Nephron progenitor cell (in vitro differentiated cells): ENCODE results near the gene MCF2L2.

Experiments used
- DNase-seq: peaks from one replicate; pipeline ENCODE4 v3.0.0; 2021
- H3K27ac Mint-ChIP-seq: 2 replicates; pipeline ENCODE4 v1.8.0; 2021; ENCODE audit warnings: mild to moderate bottlenecking, moderate library complexity, mixed read lengths
- H3K27me3 Mint-ChIP-seq: 2 replicates; pipeline ENCODE4 v1.8.0; 2021; ENCODE audit warnings: mild to moderate bottlenecking, low read depth, mixed read lengths; ENCODE audit not compliant: poor library complexity
- H3K36me3 Mint-ChIP-seq: 2 replicates; pipeline ENCODE4 v1.8.0; 2021; ENCODE audit warnings: low read depth, mixed read lengths
- H3K4me1 Mint-ChIP-seq: 2 replicates; pipeline ENCODE4 v1.8.0; 2021; ENCODE audit warnings: mixed read lengths
- H3K4me3 Mint-ChIP-seq: 2 replicates; pipeline ENCODE4 v1.8.0; 2021; ENCODE audit warnings: mild to moderate bottlenecking, moderate library complexity, mixed read lengths
- H3K9me3 Mint-ChIP-seq: 2 replicates; pipeline ENCODE4 v1.8.0; 2021; ENCODE audit warnings: mild to moderate bottlenecking, moderate library complexity, mixed read lengths
- CTCF ChIP-seq: fragments of 200-600 bp; sonication (generic); IDR thresholded peaks from 2 replicates; pipeline ENCODE4 v1.5.0; 2021; ENCODE audit warnings: antibody characterized with exemption

MCF2L2 gene

GRCh38 chr3:183339461-183340086, 88.8 kb downstream of the MCF2L2 start:
- H3K27me3 Mint-ChIP-seq: peaks cover under 1% of the 10 kb centered on the region
- peaks cover 5% of the 10 kb centered on the region for H3K9me3 Mint-ChIP-seq
- no peaks in the 10 kb centered on the region for H3K4me1 Mint-ChIP-seq
- TF ChIP-seq CTCF: no peak
- H3K27ac Mint-ChIP-seq: no peak overlapping the region
- no peak overlapping the region for H3K4me3 Mint-ChIP-seq
- DNase-seq: no peak
- no peaks in the 10 kb centered on the region for H3K36me3 Mint-ChIP-seq

GRCh38 chr3:183338520-183338919, 89.9 kb downstream of the MCF2L2 start:
- DNase-seq: no peak
- no peak overlapping the region for H3K27ac Mint-ChIP-seq
- H3K4me1 Mint-ChIP-seq: no peaks in the 10 kb centered on the region
- peaks cover 2% of the 10 kb centered on the region for H3K27me3 Mint-ChIP-seq
- no peaks in the 10 kb centered on the region for H3K9me3 Mint-ChIP-seq
- no peak for TF ChIP-seq CTCF
- no peaks in the 10 kb centered on the region for H3K36me3 Mint-ChIP-seq
- H3K4me3 Mint-ChIP-seq: no peak overlapping the region

GRCh38 chr3:183332487-183332886, 95.9 kb downstream of the MCF2L2 start:
- Mint-ChIP-seq H3K36me3 (no peaks in the 10 kb centered on the region), H3K27me3 (peaks cover 7% of the 10 kb centered on the region), H3K4me1 (no peaks in the 10 kb centered on the region), H3K4me3 (no peak overlapping the region), H3K27ac (no peak overlapping the region), H3K9me3 (no peaks in the 10 kb centered on the region)
- TF ChIP-seq CTCF: no peak
- DNase-seq: no peak

- TF ChIP-seq CTCF: no peak
These were observed 96.9 kb downstream of the MCF2L2 start for GRCh38 chr3:183331498-183331897.

GRCh38 chr3:183330881-183331280, 97.5 kb downstream of the MCF2L2 start:
- no peak overlapping the region for H3K27ac Mint-ChIP-seq

More at GRCh38 chr3:183331498-183331897, 96.9 kb downstream of the MCF2L2 start:
- no peaks in the 10 kb centered on the region for H3K36me3 Mint-ChIP-seq
- no peaks in the 10 kb centered on the region for H3K9me3 Mint-ChIP-seq
- DNase-seq: no peak
- H3K27me3 Mint-ChIP-seq: peaks cover 7% of the 10 kb centered on the region
- H3K4me1 Mint-ChIP-seq: no peaks in the 10 kb centered on the region
- no peak overlapping the region for H3K27ac Mint-ChIP-seq
- no peak overlapping the region for H3K4me3 Mint-ChIP-seq

More at GRCh38 chr3:183330881-183331280, 97.5 kb downstream of the MCF2L2 start:
- H3K4me3 Mint-ChIP-seq: no peak overlapping the region
- no peak for DNase-seq
- no peak for TF ChIP-seq CTCF
- no peaks in the 10 kb centered on the region for H3K4me1 Mint-ChIP-seq
- H3K36me3 Mint-ChIP-seq: no peaks in the 10 kb centered on the region
- no peaks in the 10 kb centered on the region for H3K9me3 Mint-ChIP-seq
- peaks cover 7% of the 10 kb centered on the region for H3K27me3 Mint-ChIP-seq
